ENCODE results near the gene CACNA1I. TPM values are rescaled to one million over a fixed set of nuclear protein-coding genes. Genes with fewer than 3 reads are reported as not detected.

CACNA1I gene
- total RNA-seq, 1 experiment from 2014 or later: 0.15 TPM

GRCh38 chr22:39738746-39739145 is 168.2 kb downstream of the CACNA1I start:
- RAD21 ChIA-PET (ENCODE audit: low non-redundant PET in 1 of 2, low total read pairs in 2 of 2, uncharacterized antibody in 2 of 2, unreplicated experiment in 2 of 2): no interaction called here
- no peak overlapping the region for H2AFZ ChIP-seq (ENCODE audit: low read depth, low read length, poor library complexity, severe bottlenecking)
- intact Hi-C loops (cut with micrococcal nuclease): no loop called here
- no peak overlapping the region for H3K4me2 ChIP-seq (ENCODE audit: low read length)
- no peak overlapping the region for H3K9ac ChIP-seq (ENCODE audit: low read length)
- H3K9me2 ChIP-seq (ENCODE audit: insufficient read depth): no peaks in the 10 kb centered on the region
- no TSS peak for BruUV-seq (replicated peaks)
- 0 out of 4 replicates have a peak, but pooled peaks cover 0 to 3% of the 10 kb centered on the region in 2 experiments for H3K9me3 ChIP-seq (ENCODE audit: control insufficient read depth in 1 of 2, insufficient read depth in 1 of 2, low read depth in 1 of 2, low read length in 2 of 2)
- H3K4me3 ChIP-seq (replicated peaks in 1 of 2; ENCODE audit: low read depth in 1 of 2, low read length in 2 of 2): no peak overlapping the region
- DNase-seq (ENCODE audit: low read depth, low spot score) (no peak), ATAC-seq (no peak)
- CTCF ChIA-PET: no interaction called here
- TF ChIP-seq FOSL1 (IDR thresholded peaks at IDR 0.05; ENCODE audit: low read depth) (no peak), ZBTB33 (IDR thresholded peaks at IDR 0.05; ENCODE audit: extremely low read depth, insufficient replicate concordance, low read length) (no peak), SRF (IDR thresholded peaks at IDR 0.05; ENCODE audit: low read depth) (no peak), RAD21 (IDR thresholded peaks at IDR 0.05; ENCODE audit: low read depth) (no peak), CBX3 (IDR thresholded peaks at IDR 0.05; ENCODE audit: low read depth) (no peak), ZNF274 (IDR thresholded peaks at IDR 0.05; ENCODE audit: low read depth, low read length) (no peak), POLR2A (IDR thresholded peaks at IDR 0.05; ENCODE audit: borderline replicate concordance, extremely low read depth, insufficient read depth, insufficient read length) (no peak), POLR2AphosphoS5 (IDR thresholded peaks at IDR 0.05; ENCODE audit: low read depth, low read length) (no peak), ATF3 (IDR thresholded peaks at IDR 0.05) (no peak), JUND (IDR thresholded peaks at IDR 0.05) (no peak), ZFX (IDR thresholded peaks at IDR 0.05) (no peak), ELF1 (IDR thresholded peaks at IDR 0.05; ENCODE audit: borderline replicate concordance, low read depth) (no peak), EGR1 (IDR thresholded peaks at IDR 0.05; ENCODE audit: low read depth) (no peak)
- no peaks in the 10 kb centered on the region for H3K36me3 ChIP-seq (ENCODE audit: control insufficient read depth in 1 of 2, insufficient read depth in 2 of 2, low read length in 2 of 2)
- POLR2A ChIA-PET: no interaction called here
- H4K20me1 ChIP-seq (ENCODE audit: insufficient read depth): no peaks in the 10 kb centered on the region
- peaks cover 0 to 5% of the 10 kb centered on the region in 2 experiments; a peak in 2 of 4 replicates for H3K4me1 ChIP-seq (ENCODE audit: control insufficient read depth in 1 of 2, insufficient read depth in 2 of 2, low read length in 2 of 2)
- peaks cover 13% of the 10 kb centered on the region; the same call in 1 of the 2 replicates for H3K27me3 ChIP-seq (ENCODE audit: insufficient read depth, low read length)
- H3K79me2 ChIP-seq (ENCODE audit: insufficient read depth, low read length): no peaks in the 10 kb centered on the region
- no peak overlapping the region for H3K27ac ChIP-seq (ENCODE audit: low read depth, low read length)

Other genes starting within 250 kb of the CACNA1I start
- gene SYNGR1, start 220.8 kb upstream of the CACNA1I start, total RNA-seq (2021; ENCODE audit: unreplicated experiment): 20.7 TPM
- 25.4 TPM for gene TAB1, start 171.0 kb upstream of the CACNA1I start, total RNA-seq (2021; ENCODE audit: unreplicated experiment)
- 0.20 TPM for gene MGAT3, start 113.7 kb upstream of the CACNA1I start, total RNA-seq (2021; ENCODE audit: unreplicated experiment)
- 42.8 TPM for gene MIEF1, start 68.5 kb upstream of the CACNA1I start, total RNA-seq (2021; ENCODE audit: unreplicated experiment)
- 608 TPM for gene ATF4, start 50.2 kb upstream of the CACNA1I start, total RNA-seq (2021; ENCODE audit: unreplicated experiment)
- 80.4 TPM for gene RPS19BP1, start 38.0 kb upstream of the CACNA1I start, total RNA-seq (2021; ENCODE audit: unreplicated experiment)